ENCODE data around the gene C2CD5. TPM values are rescaled to one million over a fixed set of nuclear protein-coding genes. Genes with fewer than 3 reads are reported as not detected.

The C2CD5 gene
- polyA plus RNA-seq, 4 donors, result 15.4 to 63.3 (median 23.4) TPM

DNA sequence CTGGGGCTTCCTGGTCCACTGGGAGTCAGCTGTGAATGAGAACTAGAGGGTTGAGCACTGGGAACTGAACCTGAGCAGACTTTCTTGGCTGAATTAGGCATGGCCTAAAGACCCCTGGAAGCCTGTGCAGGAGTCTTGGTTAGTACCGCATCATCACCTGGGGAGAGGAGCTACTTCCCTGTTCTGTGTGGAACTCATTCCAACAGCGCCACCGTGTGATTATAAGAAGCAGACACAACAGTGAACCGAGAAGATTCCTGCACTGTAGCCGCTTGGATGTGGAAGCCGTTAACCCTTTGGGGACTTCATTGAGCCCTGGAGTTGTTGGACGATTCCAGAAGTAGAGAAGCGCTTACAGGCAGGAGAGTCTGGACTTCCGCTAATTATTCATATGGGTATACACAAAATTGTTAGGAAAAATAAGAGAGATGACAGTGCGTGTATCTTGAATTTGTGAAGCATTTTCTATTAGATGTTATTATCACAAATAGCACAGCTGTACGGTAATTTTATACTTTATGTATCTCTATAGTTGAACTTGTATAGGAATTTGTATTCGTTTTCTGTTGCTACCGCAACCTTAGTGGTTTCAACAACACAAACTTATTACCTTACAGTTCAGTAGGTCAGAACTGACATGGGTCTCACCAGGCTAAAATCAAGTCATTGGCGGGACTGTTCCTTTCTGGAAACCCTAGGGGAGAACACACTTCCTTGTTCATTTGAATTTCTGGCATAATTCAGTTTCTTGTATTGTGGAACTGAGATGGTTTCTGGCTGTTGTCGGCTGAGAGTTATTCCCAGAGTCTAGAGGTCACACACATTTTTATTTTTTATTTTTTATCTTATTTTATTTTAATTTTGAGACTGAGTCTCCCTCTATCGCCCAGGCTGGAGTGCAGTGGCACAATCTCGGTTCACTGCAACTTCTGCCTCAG, 100.7 kb downstream of the C2CD5 start:
- Histone ChIP-seq H3K27me3 (ENCODE audit: control insufficient read depth in 3 of 3, insufficient read depth in 3 of 3, low read length in 3 of 3) (no peaks in the 10 kb centered on the region), H3K4me3 (ENCODE audit: low read depth in 1 of 3, low read length in 3 of 3) (no peak overlapping the region), H3K27ac (ENCODE audit: low read depth in 1 of 3, low read length in 2 of 3) (no peak overlapping the region), H3K9me3 (ENCODE audit: control insufficient read depth in 2 of 2, insufficient read depth in 1 of 2, low read depth in 1 of 2, low read length in 1 of 2) (no peaks in the 10 kb centered on the region), H3K4me1 (ENCODE audit: control insufficient read depth in 3 of 3, insufficient read depth in 2 of 3, low read depth in 1 of 3, low read length in 2 of 3) (no peaks in the 10 kb centered on the region), H3K36me3 (ENCODE audit: control insufficient read depth in 3 of 3, insufficient read depth in 2 of 3, low read depth in 1 of 3, low read length in 3 of 3) (no peaks in the 10 kb centered on the region)
- DNase-seq (peak; percentile 76 to 80), FAIRE-seq (no peak)
- 34 to 36% (median 36%) methylated on average over 17 of the region's 17 CpGs for WGBS, 3 donors

DNA sequence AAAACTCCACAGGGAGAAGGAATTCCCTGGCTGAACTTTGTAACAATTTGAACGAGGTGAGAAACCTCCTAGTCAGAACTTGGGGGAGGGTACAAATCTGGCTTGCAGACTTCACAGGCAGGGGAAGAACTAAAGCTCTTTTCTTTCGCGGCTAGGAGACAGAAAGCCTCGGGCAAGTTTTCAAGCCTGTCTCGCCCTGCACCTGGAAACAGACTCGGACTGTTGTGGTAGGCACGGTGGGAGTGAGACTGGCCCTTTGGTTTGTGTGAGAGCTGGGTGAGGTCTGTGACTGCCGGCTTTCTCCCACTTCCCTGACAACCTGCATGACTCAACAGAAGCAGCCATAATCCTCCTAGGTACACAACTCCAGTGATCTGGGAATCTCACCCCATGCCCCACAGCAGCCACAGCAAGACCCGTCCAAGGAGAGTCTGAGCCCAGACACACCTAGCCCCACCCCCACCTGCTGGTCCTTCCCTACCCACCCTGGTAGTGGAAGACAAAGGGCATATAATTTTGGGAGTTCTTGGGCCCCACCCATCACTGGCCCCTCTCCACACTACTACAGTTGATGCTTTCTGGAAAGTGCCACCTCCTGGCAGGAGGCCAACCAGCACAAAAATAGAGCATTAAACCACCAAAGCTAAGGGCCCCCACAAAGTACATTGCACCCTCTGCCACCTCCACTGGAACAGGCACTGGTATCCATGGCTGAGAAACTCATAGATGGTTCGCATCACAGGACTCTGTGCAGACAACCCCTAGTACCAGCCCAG, 107.1 kb downstream of the C2CD5 start:
- DNase-seq (peak in 1 of 2 donors; percentile 9), FAIRE-seq (no peak)
- no peak overlapping the region for H3K27ac ChIP-seq (ENCODE audit: low read depth in 1 of 3, low read length in 2 of 3)
- 53 to 67% (median 59%) methylated on average over 10 of the region's 10 CpGs for WGBS, 3 donors
- no peak overlapping the region for H3K4me3 ChIP-seq (ENCODE audit: low read depth in 1 of 3, low read length in 3 of 3)
- H3K27me3 ChIP-seq (ENCODE audit: control insufficient read depth in 3 of 3, insufficient read depth in 3 of 3, low read length in 3 of 3), result no peaks in the 10 kb centered on the region
- no peaks in the 10 kb centered on the region for H3K4me1 ChIP-seq (ENCODE audit: control insufficient read depth in 3 of 3, insufficient read depth in 2 of 3, low read depth in 1 of 3, low read length in 2 of 3)
- H3K36me3 ChIP-seq (ENCODE audit: control insufficient read depth in 3 of 3, insufficient read depth in 2 of 3, low read depth in 1 of 3, low read length in 3 of 3), result no peaks in the 10 kb centered on the region
- no peaks in the 10 kb centered on the region for H3K9me3 ChIP-seq (ENCODE audit: control insufficient read depth in 2 of 2, insufficient read depth in 1 of 2, low read depth in 1 of 2, low read length in 1 of 2)

DNA sequence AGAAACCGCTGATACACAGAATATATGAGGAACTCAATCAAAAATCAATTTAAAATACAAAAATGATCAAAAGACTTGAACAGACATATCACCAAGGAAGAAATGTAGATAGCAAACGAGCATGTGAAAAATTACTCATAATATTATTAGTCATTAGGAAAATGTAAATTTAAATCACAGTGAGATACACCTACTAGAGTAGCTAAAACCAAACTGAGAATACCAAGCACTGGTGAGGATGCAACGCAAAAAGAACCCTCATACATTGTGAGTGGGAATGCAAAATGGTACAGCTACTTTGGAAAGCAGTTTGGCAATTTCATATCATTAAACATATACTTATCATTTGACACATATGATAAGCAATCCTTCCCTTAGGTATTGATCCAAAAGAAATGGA, 108.8 kb downstream of the C2CD5 start:
- H3K36me3 ChIP-seq (ENCODE audit: control insufficient read depth in 3 of 3, insufficient read depth in 2 of 3, low read depth in 1 of 3, low read length in 3 of 3), result no peaks in the 10 kb centered on the region
- DNase-seq (no peak), FAIRE-seq (no peak)
- H3K27me3 ChIP-seq (ENCODE audit: control insufficient read depth in 3 of 3, insufficient read depth in 3 of 3, low read length in 3 of 3), result no peaks in the 10 kb centered on the region
- 77 to 78% (median 77%) methylated on average over 3 of the region's 3 CpGs for WGBS, 3 donors
- H3K27ac ChIP-seq (ENCODE audit: low read depth in 1 of 3, low read length in 2 of 3), result no peak overlapping the region
- no peaks in the 10 kb centered on the region for H3K4me1 ChIP-seq (ENCODE audit: control insufficient read depth in 3 of 3, insufficient read depth in 2 of 3, low read depth in 1 of 3, low read length in 2 of 3)
- no peaks in the 10 kb centered on the region for H3K9me3 ChIP-seq (ENCODE audit: control insufficient read depth in 2 of 2, insufficient read depth in 1 of 2, low read depth in 1 of 2, low read length in 1 of 2)
- H3K4me3 ChIP-seq (ENCODE audit: low read depth in 1 of 3, low read length in 3 of 3), result no peak overlapping the region

DNA sequence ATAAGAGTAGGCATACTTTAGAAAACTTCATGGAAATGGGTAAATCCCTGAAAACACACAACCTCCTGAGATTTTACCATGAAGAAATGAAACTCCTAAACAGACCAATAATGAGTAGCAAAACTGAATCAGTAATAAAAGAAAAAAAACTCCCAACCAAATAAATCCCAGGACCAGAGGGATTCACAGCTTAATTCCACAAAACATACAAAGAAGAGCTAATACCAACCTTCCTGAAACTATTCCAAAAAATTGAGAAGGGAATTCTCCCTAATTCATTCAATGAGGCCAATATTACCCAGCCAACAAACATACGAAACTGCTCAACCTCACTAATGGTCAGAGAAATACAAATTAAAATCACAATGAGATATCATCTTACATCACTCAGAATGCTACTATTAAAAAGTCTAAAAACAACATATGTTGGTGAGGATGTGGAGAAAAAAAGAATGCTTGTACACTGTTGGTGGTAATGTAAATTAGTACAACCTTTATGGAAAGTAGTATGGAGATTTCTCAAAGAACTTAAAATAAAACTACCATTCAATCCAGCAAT, 112.6 kb downstream of the C2CD5 start:
- Histone ChIP-seq H3K27me3 (ENCODE audit: control insufficient read depth in 3 of 3, insufficient read depth in 3 of 3, low read length in 3 of 3) (no peaks in the 10 kb centered on the region), H3K27ac (ENCODE audit: low read depth in 1 of 3, low read length in 2 of 3) (no peak overlapping the region), H3K4me3 (ENCODE audit: low read depth in 1 of 3, low read length in 3 of 3) (no peak overlapping the region), H3K36me3 (ENCODE audit: control insufficient read depth in 3 of 3, insufficient read depth in 2 of 3, low read depth in 1 of 3, low read length in 3 of 3) (no peaks in the 10 kb centered on the region), H3K9me3 (ENCODE audit: control insufficient read depth in 2 of 2, insufficient read depth in 1 of 2, low read depth in 1 of 2, low read length in 1 of 2) (no peaks in the 10 kb centered on the region), H3K4me1 (ENCODE audit: control insufficient read depth in 3 of 3, insufficient read depth in 2 of 3, low read depth in 1 of 3, low read length in 2 of 3) (no peaks in the 10 kb centered on the region)
- DNase-seq (no peak), FAIRE-seq (no peak)
- WGBS, 3 donors, result 73 to 82% (median 79%) methylated on average over 1 of the region's 1 CpG

DNA sequence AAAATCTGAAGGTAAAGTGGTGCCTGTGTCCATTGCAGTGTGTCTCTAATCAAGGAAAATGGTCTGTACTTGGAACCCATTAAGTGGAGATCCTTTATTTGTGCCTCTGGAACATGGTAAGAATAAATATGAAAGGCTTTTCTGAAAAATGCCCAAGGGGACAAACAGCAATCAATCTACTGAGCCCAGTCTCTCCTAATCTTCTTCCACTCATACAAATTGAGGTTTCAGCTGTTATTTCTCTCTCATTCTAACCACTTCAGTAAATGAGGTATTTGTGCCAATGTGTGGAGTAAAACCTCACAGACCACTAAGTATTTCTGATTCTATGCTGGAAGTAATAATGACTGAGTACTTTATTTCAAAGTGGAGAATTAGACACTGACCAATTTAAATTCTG, 127.5 kb downstream of the C2CD5 start:
- no peak for DNase-seq
- Histone ChIP-seq H3K27me3 (ENCODE audit: control insufficient read depth in 3 of 3, insufficient read depth in 3 of 3, low read length in 3 of 3) (no peaks in the 10 kb centered on the region), H3K9me3 (ENCODE audit: control insufficient read depth in 2 of 2, insufficient read depth in 1 of 2, low read depth in 1 of 2, low read length in 1 of 2) (no peaks in the 10 kb centered on the region), H3K36me3 (ENCODE audit: control insufficient read depth in 3 of 3, insufficient read depth in 2 of 3, low read depth in 1 of 3, low read length in 3 of 3) (no peaks in the 10 kb centered on the region), H3K27ac (ENCODE audit: low read depth in 1 of 3, low read length in 2 of 3) (no peak overlapping the region), H3K4me1 (ENCODE audit: control insufficient read depth in 3 of 3, insufficient read depth in 2 of 3, low read depth in 1 of 3, low read length in 2 of 3) (no peaks in the 10 kb centered on the region), H3K4me3 (ENCODE audit: low read depth in 1 of 3, low read length in 3 of 3) (no peak overlapping the region)
- FAIRE-seq, result no peak

DNA sequence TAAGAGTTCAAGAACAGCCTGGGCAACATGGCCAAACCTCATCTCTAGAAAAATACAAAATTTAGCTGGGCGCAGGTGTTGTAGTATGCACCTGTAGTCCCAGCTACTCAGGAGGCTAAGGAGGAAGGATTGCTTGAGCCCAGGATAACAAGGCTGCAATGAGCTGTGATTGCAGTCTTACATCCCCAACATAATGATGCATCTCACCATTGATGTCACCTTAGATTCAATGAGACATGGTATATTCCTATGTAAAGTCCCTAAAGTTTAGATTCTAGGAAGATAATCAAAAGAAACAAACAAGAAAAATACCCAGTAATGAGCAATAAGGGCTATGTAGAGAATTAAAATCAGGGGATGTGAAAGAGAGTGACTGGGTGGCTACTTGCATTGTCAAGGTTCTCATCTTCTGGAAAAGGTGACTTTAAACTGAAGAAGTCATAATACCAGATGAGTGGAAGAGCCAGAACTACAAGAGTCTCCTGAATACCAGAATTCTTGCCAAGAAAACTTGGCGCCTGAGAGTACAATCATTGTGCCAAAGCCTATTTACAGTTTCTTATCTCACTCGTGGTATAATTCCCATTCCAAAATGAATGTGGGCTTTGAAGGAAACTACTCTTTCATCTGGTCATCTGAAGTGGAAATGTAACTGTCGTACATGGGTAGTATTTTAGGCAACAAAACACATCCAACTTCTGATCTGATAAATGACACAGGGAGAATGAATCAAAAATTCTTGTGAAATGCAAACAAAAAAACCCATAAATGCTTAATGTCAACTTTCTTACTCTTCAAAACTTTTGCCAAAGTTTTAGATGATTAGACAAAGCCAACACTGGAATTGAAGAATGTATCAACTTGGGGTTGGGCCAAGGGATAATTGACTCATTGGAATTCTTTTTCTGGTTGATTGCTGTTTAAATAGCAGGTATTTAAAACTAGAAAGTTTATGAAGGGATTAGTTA, 128.7 kb downstream of the C2CD5 start:
- DNase-seq (no peak), FAIRE-seq (no peak)
- H3K36me3 ChIP-seq (ENCODE audit: control insufficient read depth in 3 of 3, insufficient read depth in 2 of 3, low read depth in 1 of 3, low read length in 3 of 3), result no peaks in the 10 kb centered on the region
- no peaks in the 10 kb centered on the region for H3K9me3 ChIP-seq (ENCODE audit: control insufficient read depth in 2 of 2, insufficient read depth in 1 of 2, low read depth in 1 of 2, low read length in 1 of 2)
- no peaks in the 10 kb centered on the region for H3K27me3 ChIP-seq (ENCODE audit: control insufficient read depth in 3 of 3, insufficient read depth in 3 of 3, low read length in 3 of 3)
- no peaks in the 10 kb centered on the region for H3K4me1 ChIP-seq (ENCODE audit: control insufficient read depth in 3 of 3, insufficient read depth in 2 of 3, low read depth in 1 of 3, low read length in 2 of 3)
- H3K27ac ChIP-seq (ENCODE audit: low read depth in 1 of 3, low read length in 2 of 3), result no peak overlapping the region
- WGBS, 3 donors, result 30 to 42% (median 38%) methylated on average over 4 of the region's 4 CpGs
- H3K4me3 ChIP-seq (ENCODE audit: low read depth in 1 of 3, low read length in 3 of 3), result no peak overlapping the region

DNA sequence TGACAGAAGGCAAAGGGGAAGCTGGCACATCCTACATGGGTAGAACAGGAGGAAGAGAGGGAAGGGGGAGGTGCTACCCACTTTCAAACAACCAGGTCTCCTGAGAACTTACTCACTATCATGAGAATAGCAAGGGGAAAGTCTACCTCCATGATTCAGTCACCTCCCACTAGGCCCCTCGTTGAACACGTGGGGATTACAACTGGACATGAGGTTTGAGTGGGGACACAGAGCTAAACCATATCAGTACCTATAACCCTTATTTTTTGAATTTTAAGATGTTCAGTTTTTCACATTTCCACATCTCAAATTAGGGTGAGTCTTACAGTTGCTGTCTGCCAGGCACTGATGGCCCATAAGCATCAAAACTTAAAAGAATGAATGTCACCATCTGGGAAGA, 129.6 kb downstream of the C2CD5 start:
- DNase-seq, result no peak
- FAIRE-seq, result no peak

DNA sequence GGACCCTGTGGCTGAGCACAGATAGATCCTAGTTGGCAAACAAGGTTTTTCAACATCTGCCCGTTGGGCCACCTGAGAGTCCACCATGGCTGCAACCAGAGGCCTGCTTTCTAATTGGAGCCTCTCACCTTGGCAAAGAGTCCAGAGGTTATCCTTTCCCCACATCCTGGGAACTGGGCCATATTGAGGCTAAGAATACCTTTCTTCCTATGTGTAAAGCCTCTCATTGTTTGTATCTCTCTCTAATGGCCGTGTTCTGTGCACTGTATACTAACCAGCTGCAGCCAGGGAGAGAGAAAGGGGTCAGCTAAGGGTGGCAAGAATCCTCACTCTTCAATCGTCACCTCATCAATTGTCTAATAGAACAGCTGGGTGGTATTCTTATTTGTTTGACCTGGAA, 130.8 kb downstream of the C2CD5 start:
- Histone ChIP-seq H3K27ac (ENCODE audit: low read depth in 1 of 3, low read length in 2 of 3) (no peak overlapping the region), H3K36me3 (ENCODE audit: control insufficient read depth in 3 of 3, insufficient read depth in 2 of 3, low read depth in 1 of 3, low read length in 3 of 3) (no peaks in the 10 kb centered on the region), H3K4me1 (ENCODE audit: control insufficient read depth in 3 of 3, insufficient read depth in 2 of 3, low read depth in 1 of 3, low read length in 2 of 3) (no peaks in the 10 kb centered on the region), H3K4me3 (ENCODE audit: low read depth in 1 of 3, low read length in 3 of 3) (no peak overlapping the region), H3K27me3 (ENCODE audit: control insufficient read depth in 3 of 3, insufficient read depth in 3 of 3, low read length in 3 of 3) (no peaks in the 10 kb centered on the region), H3K9me3 (ENCODE audit: control insufficient read depth in 2 of 2, insufficient read depth in 1 of 2, low read depth in 1 of 2, low read length in 1 of 2) (no peaks in the 10 kb centered on the region)
- WGBS, 3 donors, result 79 to 91% (median 80%) methylated on average over 3 of the region's 3 CpGs
- no peak for DNase-seq
- no peak for FAIRE-seq

More for the DNA sequence above, 129.6 kb downstream of the C2CD5 start:
- no peaks in the 10 kb centered on the region for H3K36me3 ChIP-seq (ENCODE audit: control insufficient read depth in 3 of 3, insufficient read depth in 2 of 3, low read depth in 1 of 3, low read length in 3 of 3)
- WGBS, 3 donors, result 81 to 92% (median 88%) methylated on average over 2 of the region's 2 CpGs
- H3K9me3 ChIP-seq (ENCODE audit: control insufficient read depth in 2 of 2, insufficient read depth in 1 of 2, low read depth in 1 of 2, low read length in 1 of 2), result no peaks in the 10 kb centered on the region
- no peak overlapping the region for H3K4me3 ChIP-seq (ENCODE audit: low read depth in 1 of 3, low read length in 3 of 3)
- H3K27me3 ChIP-seq (ENCODE audit: control insufficient read depth in 3 of 3, insufficient read depth in 3 of 3, low read length in 3 of 3), result no peaks in the 10 kb centered on the region
- H3K27ac ChIP-seq (ENCODE audit: low read depth in 1 of 3, low read length in 2 of 3), result no peak overlapping the region
- no peaks in the 10 kb centered on the region for H3K4me1 ChIP-seq (ENCODE audit: control insufficient read depth in 3 of 3, insufficient read depth in 2 of 3, low read depth in 1 of 3, low read length in 2 of 3)
